ENCODE results near the gene ALK. TPM values are rescaled to one million over a fixed set of nuclear protein-coding genes. Genes with fewer than 3 reads are reported as not detected.

Gene ALK
- polyA plus RNA-seq, 3 donors, result not detected

DNA sequence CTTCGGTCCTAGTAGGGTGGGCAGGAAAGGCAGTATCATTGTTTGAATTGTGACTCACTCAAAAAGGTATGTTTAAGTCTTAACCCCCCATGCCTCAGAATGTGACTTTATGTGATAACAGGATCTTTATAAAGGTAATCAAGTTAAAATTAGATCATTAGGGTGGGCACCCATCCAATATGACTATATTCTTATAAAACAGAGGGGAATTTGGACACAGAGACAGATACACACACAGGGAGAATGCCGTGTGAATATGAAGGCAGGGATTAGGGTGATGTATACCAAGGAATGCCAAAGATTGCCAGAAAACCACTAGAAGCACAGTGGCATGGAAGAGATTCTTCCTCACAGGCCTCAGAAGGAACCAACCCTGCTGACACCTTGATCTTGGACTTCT lies 524.3 kb downstream of the ALK start:
- H3K9me3 ChIP-seq (replicated peaks in 1 of 2; ENCODE audit: control insufficient read depth in 1 of 2, insufficient read depth in 1 of 2, low read length in 2 of 2), result no peaks in the 10 kb centered on the region
- intact Hi-C loops (cut with micrococcal nuclease), result no loop called here
- H3K4me1 Mint-ChIP-seq, result no peaks in the 10 kb centered on the region
- H4K20me1 ChIP-seq (ENCODE audit: insufficient read depth, low read length), result no peaks in the 10 kb centered on the region
- H3K27me3 ChIP-seq (ENCODE audit: control insufficient read depth in 2 of 2, insufficient read depth in 2 of 2, low read length in 2 of 2), result no peaks in the 10 kb centered on the region
- no peak overlapping the region for H2AFZ ChIP-seq (ENCODE audit: insufficient read depth, low read depth, low read length, poor library complexity, severe bottlenecking)
- H3K36me3 ChIP-seq (replicated peaks in 1 of 2; ENCODE audit: control insufficient read depth in 1 of 2, insufficient read depth in 2 of 2, low read length in 2 of 2), result no peaks in the 10 kb centered on the region
- H3K4me3 ChIP-seq (replicated peaks in 1 of 3; ENCODE audit: low read depth in 2 of 3, low read length in 3 of 3), result no peak overlapping the region
- no peak overlapping the region for H3K9ac ChIP-seq (ENCODE audit: insufficient read depth, low read length, poor library complexity, severe bottlenecking)
- H3K4me3 Mint-ChIP-seq, result no peak overlapping the region
- H3K36me3 Mint-ChIP-seq, result no peaks in the 10 kb centered on the region
- H3K27ac ChIP-seq (ENCODE audit: low read depth in 1 of 2, low read length in 2 of 2), result no peak overlapping the region
- peaks cover 4 to 8% (median 5%) of the 10 kb centered on the region in 3 donors for H3K27me3 Mint-ChIP-seq (ENCODE audit: low read depth in 3 of 3)
- H3K9me3 Mint-ChIP-seq, result peaks cover 0 to 3% (median 0%) of the 10 kb centered on the region in 7 donors
- H3K79me2 ChIP-seq (ENCODE audit: insufficient read depth, low read length), result no peaks in the 10 kb centered on the region
- no peak overlapping the region for H3K27ac Mint-ChIP-seq
- no peaks in the 10 kb centered on the region for H3K4me1 ChIP-seq (ENCODE audit: control insufficient read depth in 1 of 2, insufficient read depth in 2 of 2, low read length in 2 of 2)
- TF ChIP-seq, protein P1, sequence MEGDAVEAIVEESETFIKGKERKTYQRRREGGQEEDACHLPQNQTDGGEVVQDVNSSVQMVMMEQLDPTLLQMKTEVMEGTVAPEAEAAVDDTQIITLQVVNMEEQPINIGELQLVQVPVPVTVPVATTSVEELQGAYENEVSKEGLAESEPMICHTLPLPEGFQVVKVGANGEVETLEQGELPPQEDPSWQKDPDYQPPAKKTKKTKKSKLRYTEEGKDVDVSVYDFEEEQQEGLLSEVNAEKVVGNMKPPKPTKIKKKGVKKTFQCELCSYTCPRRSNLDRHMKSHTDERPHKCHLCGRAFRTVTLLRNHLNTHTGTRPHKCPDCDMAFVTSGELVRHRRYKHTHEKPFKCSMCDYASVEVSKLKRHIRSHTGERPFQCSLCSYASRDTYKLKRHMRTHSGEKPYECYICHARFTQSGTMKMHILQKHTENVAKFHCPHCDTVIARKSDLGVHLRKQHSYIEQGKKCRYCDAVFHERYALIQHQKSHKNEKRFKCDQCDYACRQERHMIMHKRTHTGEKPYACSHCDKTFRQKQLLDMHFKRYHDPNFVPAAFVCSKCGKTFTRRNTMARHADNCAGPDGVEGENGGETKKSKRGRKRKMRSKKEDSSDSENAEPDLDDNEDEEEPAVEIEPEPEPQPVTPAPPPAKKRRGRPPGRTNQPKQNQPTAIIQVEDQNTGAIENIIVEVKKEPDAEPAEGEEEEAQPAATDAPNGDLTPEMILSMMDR (IDR thresholded peaks at IDR 0.05), result no peak
- DNase-seq, result no peak
- WGBS (ENCODE audit: insufficient coverage), result no CpG with 5 or more reads among the region's 2 CpGs
- H3K4me2 ChIP-seq (replicated peaks; ENCODE audit: extremely low read depth, low read length, poor library complexity, severe bottlenecking), result no peak overlapping the region

DNA sequence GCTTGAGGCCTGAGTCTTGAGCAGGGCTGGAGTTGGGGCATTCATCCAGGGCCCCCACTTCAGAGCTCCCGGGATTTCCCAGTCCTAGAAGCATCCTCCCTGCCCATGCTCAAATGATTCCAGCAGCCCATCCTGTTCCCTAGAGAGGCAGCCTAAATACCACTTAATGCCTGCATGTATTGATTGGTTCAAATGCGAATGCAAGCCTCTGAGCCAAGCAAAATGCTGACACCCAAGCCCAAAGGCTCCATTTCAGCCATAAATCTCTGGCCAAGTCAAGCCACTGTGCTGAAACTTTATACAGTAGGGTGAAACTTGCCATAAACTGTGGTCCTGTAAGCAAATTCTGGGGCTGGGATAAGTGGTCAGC lies 526.4 kb downstream of the ALK start:
- H3K4me3 ChIP-seq (replicated peaks in 1 of 3; ENCODE audit: low read depth in 2 of 3, low read length in 3 of 3), result no peak overlapping the region
- WGBS (ENCODE audit: insufficient coverage), result 88% methylated on average over 2 of the region's 2 CpGs
- H3K27me3 ChIP-seq (ENCODE audit: control insufficient read depth in 2 of 2, insufficient read depth in 2 of 2, low read length in 2 of 2), result no peaks in the 10 kb centered on the region
- intact Hi-C loops (cut with micrococcal nuclease), result no loop called here
- H3K4me1 Mint-ChIP-seq, result no peaks in the 10 kb centered on the region
- H3K27me3 Mint-ChIP-seq (ENCODE audit: low read depth in 3 of 3), result peaks cover 4 to 8% (median 5%) of the 10 kb centered on the region in 3 donors
- H3K27ac ChIP-seq (ENCODE audit: low read depth in 1 of 2, low read length in 2 of 2), result no peak overlapping the region
- no peak for DNase-seq
- no peak overlapping the region for H3K4me3 Mint-ChIP-seq
- no peak overlapping the region for H3K9ac ChIP-seq (ENCODE audit: insufficient read depth, low read length, poor library complexity, severe bottlenecking)
- H4K20me1 ChIP-seq (ENCODE audit: insufficient read depth, low read length), result no peaks in the 10 kb centered on the region
- no peak overlapping the region for H3K4me2 ChIP-seq (replicated peaks; ENCODE audit: extremely low read depth, low read length, poor library complexity, severe bottlenecking)
- no peaks in the 10 kb centered on the region for H3K36me3 ChIP-seq (replicated peaks in 1 of 2; ENCODE audit: control insufficient read depth in 1 of 2, insufficient read depth in 2 of 2, low read length in 2 of 2)
- H3K4me1 ChIP-seq (ENCODE audit: control insufficient read depth in 1 of 2, insufficient read depth in 2 of 2, low read length in 2 of 2), result no peaks in the 10 kb centered on the region
- no peaks in the 10 kb centered on the region for H3K9me3 ChIP-seq (replicated peaks in 1 of 2; ENCODE audit: control insufficient read depth in 1 of 2, insufficient read depth in 1 of 2, low read length in 2 of 2)
- peaks cover 0 to 8% (median 0%) of the 10 kb centered on the region in 7 donors for H3K9me3 Mint-ChIP-seq
- no peaks in the 10 kb centered on the region for H3K79me2 ChIP-seq (ENCODE audit: insufficient read depth, low read length)
- H3K36me3 Mint-ChIP-seq, result no peaks in the 10 kb centered on the region
- TF ChIP-seq, protein P1 (IDR thresholded peaks at IDR 0.05), result no peak
- no peak overlapping the region for H2AFZ ChIP-seq (ENCODE audit: insufficient read depth, low read depth, low read length, poor library complexity, severe bottlenecking)
- H3K27ac Mint-ChIP-seq, result no peak overlapping the region

Measured in CD14-positive monocyte (primary cell).